Liver (tissue), 9 donors: Measurements from ENCODE around the gene RAVER2. TPM values are rescaled to one million over a fixed set of nuclear protein-coding genes. Genes with fewer than 3 reads are reported as not detected.

Experiments
- DNase-seq: peaks from one replicate; pipeline ENCODE4 v3.0.0-alpha.2; 2017; ENCODE audit warnings: low spot score
- H3K27ac ChIP-seq, 2 donors: one replicate each; pipeline ENCODE4 v1.7.0; 2013; ENCODE audit warnings: inconsistent platforms in 2 of 2, low read length in 2 of 2, control low read depth in 1 of 2, low read depth in 1 of 2, mild to moderate bottlenecking in 1 of 2
- H3K27me3 ChIP-seq, 4 donors: one replicate each; pipeline versions ENCODE4 v1.6.1 to v1.7.0; 2013; ENCODE audit warnings: low read length in 3 of 4, inconsistent platforms in 1 of 4, mild to moderate bottlenecking in 1 of 4, moderate library complexity in 1 of 4; ENCODE audit not compliant: control insufficient read depth in 4 of 4, insufficient read depth in 4 of 4
- H3K36me3 ChIP-seq, 4 donors: one replicate each; pipeline versions ENCODE4 v1.6.1 to v1.7.0; 2013; ENCODE audit warnings: low read length in 3 of 4, mild to moderate bottlenecking in 3 of 4, low read depth in 1 of 4, moderate library complexity in 1 of 4; ENCODE audit not compliant: control insufficient read depth in 4 of 4, insufficient read depth in 3 of 4
- H3K4me1 ChIP-seq, 4 donors: one replicate each; pipeline versions ENCODE4 v1.6.1 to v1.7.0; 2013; ENCODE audit warnings: low read length in 3 of 4, mild to moderate bottlenecking in 3 of 4, moderate library complexity in 1 of 4; ENCODE audit not compliant: control insufficient read depth in 4 of 4, insufficient read depth in 4 of 4
- H3K4me3 ChIP-seq, 3 donors: one replicate each; pipeline versions ENCODE4 v1.6.1 to v1.7.0; 2013; ENCODE audit warnings: low read length in 3 of 3, control low read depth in 1 of 3, low read depth in 1 of 3, mild to moderate bottlenecking in 1 of 3
- H3K9ac ChIP-seq, 2 donors: one replicate each; pipeline ENCODE4 v1.7.0; 2013; ENCODE audit warnings: low read length in 2 of 2, mild to moderate bottlenecking in 2 of 2, moderate library complexity in 2 of 2, control low read depth in 1 of 2, low read depth in 1 of 2
- H3K9me3 ChIP-seq, 4 donors: one replicate each; pipeline versions ENCODE4 v1.6.1 to v1.7.0; 2013; ENCODE audit warnings: low read length in 3 of 4; ENCODE audit not compliant: control insufficient read depth in 4 of 4
- CTCF ChIP-seq: fragments of 150-350 bp; IDR thresholded peaks from 2 replicates; pipeline ENCODE4 v1.5.1; 2017; ENCODE audit warnings: improper control_type of control experiment, low read depth, low read length; ENCODE audit not compliant: missing input control
- EGR1 ChIP-seq, 2 donors: IDR thresholded peaks; 2 replicates each; pipeline ENCODE4 v1.6.1; 2016 to 2018; ENCODE audit warnings: antibody characterized with exemption in 2 of 2, low read depth in 2 of 2
- FOXA1 ChIP-seq: IDR thresholded peaks from 2 replicates; pipeline ENCODE4 v1.6.1; 2016; ENCODE audit warnings: antibody characterized with exemption
- FOXA2 ChIP-seq: IDR thresholded peaks from 2 replicates; pipeline ENCODE4 v1.6.1; 2016; ENCODE audit warnings: antibody characterized with exemption
- GABPA ChIP-seq, 2 donors: IDR thresholded peaks in 1 of 2; conservative IDR thresholded peaks in 1 of 2; 2 replicates each; pipeline ENCODE4 v1.6.1; 2016; ENCODE audit warnings: antibody characterized with exemption in 2 of 2, mild to moderate bottlenecking in 1 of 2, moderate library complexity in 1 of 2
- HNF4A ChIP-seq, 2 donors: conservative IDR thresholded peaks; 2 replicates each; pipeline ENCODE4 v1.6.1; 2016; ENCODE audit warnings: antibody characterized with exemption in 2 of 2, mild to moderate bottlenecking in 2 of 2
- HNF4G ChIP-seq: IDR thresholded peaks from 2 replicates; pipeline ENCODE4 v1.6.1; 2016; ENCODE audit warnings: antibody characterized with exemption
- JUND ChIP-seq, 2 donors: IDR thresholded peaks; 2 replicates each; pipeline ENCODE4 v1.6.1; 2016; ENCODE audit warnings: antibody characterized with exemption in 2 of 2
- NR2F2 ChIP-seq: IDR thresholded peaks from 2 replicates; pipeline ENCODE4 v1.6.1; 2016; ENCODE audit warnings: antibody characterized with exemption
- RAD21 ChIP-seq, 2 donors: IDR thresholded peaks; 2 replicates each; pipeline ENCODE4 v1.6.1; 2016; ENCODE audit warnings: antibody characterized with exemption in 2 of 2, mild to moderate bottlenecking in 2 of 2
- REST ChIP-seq: IDR thresholded peaks from 2 replicates; pipeline ENCODE4 v1.6.1; 2016; ENCODE audit warnings: antibody characterized with exemption, mild to moderate bottlenecking
- RXRA ChIP-seq, 2 donors: IDR thresholded peaks; 2 replicates each; pipeline ENCODE4 v1.6.1; 2017 to 2018; ENCODE audit warnings: antibody characterized with exemption in 2 of 2, mild to moderate bottlenecking in 1 of 2
- SP1 ChIP-seq: IDR thresholded peaks from 2 replicates; pipeline ENCODE4 v1.6.1; 2018; ENCODE audit warnings: antibody characterized with exemption, mild to moderate bottlenecking
- TAF1 ChIP-seq: conservative IDR thresholded peaks from 2 replicates; pipeline ENCODE4 v1.6.1; 2016; ENCODE audit warnings: antibody characterized with exemption, mild to moderate bottlenecking
- YY1 ChIP-seq: IDR thresholded peaks from 2 replicates; pipeline ENCODE4 v1.6.1; 2016; ENCODE audit warnings: antibody characterized with exemption, mild to moderate bottlenecking
- WGBS: extraction: QIAGEN DNeasy Blood & Tissue Kit; methylation state at CpG from one replicate; pipeline ENCODE4 v1.1.7; 2013; 5-methylcytosine and 5-hydroxymethylcytosine counted together
- polyA plus RNA-seq, 2 donors: library from polyadenylated mRNA; stranded (reverse) in 1 of 2; unstranded in 1 of 2; fragments of 200-250 nt in 1 of 2; fragments of >200 nt in 1 of 2; fragmentation: Nextera tagmentation in 1 of 2; extraction: Ambion mirVana in 1 of 2; gene quantifications; one replicate each; pipeline versions ENCODE4 v1.2.1 to v1.2.3, GENCODE V29; 2013 to 2015
- total RNA-seq, 2 donors: library from RNA; depleted of rRNA; stranded (reverse); fragments of >200 nt; gene quantifications; one replicate each; pipeline ENCODE4 v1.2.3, GENCODE V29; 2014
- TF ChIP-seq, protein P1 (sequence below): IDR thresholded peaks from 2 replicates; pipeline ENCODE4 v1.6.1; 2016; ENCODE audit warnings: antibody characterized with exemption
- TF ChIP-seq, protein P2 (sequence below): IDR thresholded peaks from 2 replicates; pipeline ENCODE4 v1.6.1; 2016; ENCODE audit warnings: antibody characterized with exemption
- TF ChIP-seq, protein P3 (sequence below): IDR thresholded peaks from 2 replicates; pipeline ENCODE4 v1.6.1; 2016; ENCODE audit warnings: antibody characterized with exemption
- donor health status: healthy.
- donor health status: healthy.
- donor health status: healthy.
- donor health status: healthy.
- donor health status: healthy.

RAVER2 gene
- total and polyA plus RNA-seq, 4 donors = 0.40 to 6.7 (median 0.96) TPM

DNA sequence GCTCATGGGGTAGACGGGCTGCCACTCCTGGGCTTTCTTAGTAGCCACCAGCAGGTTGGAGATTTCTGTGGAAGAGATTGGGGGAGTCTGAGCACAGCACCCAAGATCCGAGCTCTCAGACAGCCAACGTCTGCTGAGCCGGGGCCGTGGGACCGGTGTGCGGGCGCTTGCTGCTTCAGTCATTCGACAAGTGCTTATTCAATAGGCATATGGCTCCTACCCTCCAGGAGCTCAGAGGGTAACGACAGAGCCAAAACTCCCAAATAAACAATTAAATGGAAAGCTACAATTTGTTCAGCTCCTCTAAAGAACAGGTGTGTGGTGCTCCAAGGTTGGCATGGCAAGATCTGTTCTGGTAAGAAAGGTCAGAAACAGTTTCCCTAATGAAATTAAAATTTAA is 106.0 kb downstream of the RAVER2 start:
- no peak for DNase-seq
- no peak overlapping the region for H3K9ac ChIP-seq
- peaks cover 3 to 60% (median 39%) of the 10 kb centered on the region in 4 donors for H3K36me3 ChIP-seq
- no peak overlapping the region for H3K4me3 ChIP-seq
- no peaks in the 10 kb centered on the region for H3K27me3 ChIP-seq
- TF ChIP-seq RXRA (IDR thresholded peaks at IDR 0.05) (no peak), HNF4G (no peak), GABPA (IDR thresholded peaks at IDR 0.05 in 1 of 2, conservative IDR thresholded peaks at IDR 0.05 in 1 of 2) (no peak)
- TF ChIP-seq, protein P1, sequence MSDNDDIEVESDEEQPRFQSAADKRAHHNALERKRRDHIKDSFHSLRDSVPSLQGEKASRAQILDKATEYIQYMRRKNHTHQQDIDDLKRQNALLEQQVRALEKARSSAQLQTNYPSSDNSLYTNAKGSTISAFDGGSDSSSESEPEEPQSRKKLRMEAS = no peak
- H3K27ac ChIP-seq = no peak overlapping the region
- 97% methylated on average over 10 of the region's 10 CpGs for WGBS
- H3K9me3 ChIP-seq = no peaks in the 10 kb centered on the region
- H3K4me1 ChIP-seq = peaks cover 0 to 8% (median 4%) of the 10 kb centered on the region in 4 donors

DNA sequence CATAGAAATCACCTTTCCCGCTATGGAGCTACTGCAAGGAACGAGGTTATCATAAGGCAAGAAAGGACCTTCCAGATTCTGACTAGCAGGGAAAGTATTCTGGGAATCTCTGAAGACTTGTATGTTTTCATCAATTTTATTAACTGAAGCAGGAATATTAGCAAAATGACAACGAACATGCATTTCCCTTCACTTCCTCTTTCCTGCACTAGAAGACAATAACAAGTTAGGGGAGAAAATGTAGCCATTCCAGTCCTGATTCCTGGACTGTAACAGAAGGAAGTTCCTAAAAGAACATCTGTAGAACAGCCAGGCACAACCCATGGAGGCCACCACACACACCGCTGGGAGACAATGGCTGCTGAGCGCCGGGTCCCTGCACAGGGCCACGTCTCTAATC is 106.8 kb downstream of the RAVER2 start:
- no peak for TF ChIP-seq HNF4A (conservative IDR thresholded peaks at IDR 0.05)
- no peak for TF ChIP-seq YY1
- TF ChIP-seq FOXA2 = no peak
- TF ChIP-seq, protein P2, sequence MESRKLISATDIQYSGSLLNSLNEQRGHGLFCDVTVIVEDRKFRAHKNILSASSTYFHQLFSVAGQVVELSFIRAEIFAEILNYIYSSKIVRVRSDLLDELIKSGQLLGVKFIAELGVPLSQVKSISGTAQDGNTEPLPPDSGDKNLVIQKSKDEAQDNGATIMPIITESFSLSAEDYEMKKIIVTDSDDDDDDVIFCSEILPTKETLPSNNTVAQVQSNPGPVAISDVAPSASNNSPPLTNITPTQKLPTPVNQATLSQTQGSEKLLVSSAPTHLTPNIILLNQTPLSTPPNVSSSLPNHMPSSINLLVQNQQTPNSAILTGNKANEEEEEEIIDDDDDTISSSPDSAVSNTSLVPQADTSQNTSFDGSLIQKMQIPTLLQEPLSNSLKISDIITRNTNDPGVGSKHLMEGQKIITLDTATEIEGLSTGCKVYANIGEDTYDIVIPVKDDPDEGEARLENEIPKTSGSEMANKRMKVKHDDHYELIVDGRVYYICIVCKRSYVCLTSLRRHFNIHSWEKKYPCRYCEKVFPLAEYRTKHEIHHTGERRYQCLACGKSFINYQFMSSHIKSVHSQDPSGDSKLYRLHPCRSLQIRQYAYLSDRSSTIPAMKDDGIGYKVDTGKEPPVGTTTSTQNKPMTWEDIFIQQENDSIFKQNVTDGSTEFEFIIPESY = no peak
- no peak for TF ChIP-seq HNF4G
- TF ChIP-seq JUND (IDR thresholded peaks at IDR 0.05) = no peak
- no peak for TF ChIP-seq NR2F2
- no peak for TF ChIP-seq RAD21 (IDR thresholded peaks at IDR 0.05)
- no peak for TF ChIP-seq REST
- TF ChIP-seq SP1 = no peak
- TF ChIP-seq, protein P3, sequence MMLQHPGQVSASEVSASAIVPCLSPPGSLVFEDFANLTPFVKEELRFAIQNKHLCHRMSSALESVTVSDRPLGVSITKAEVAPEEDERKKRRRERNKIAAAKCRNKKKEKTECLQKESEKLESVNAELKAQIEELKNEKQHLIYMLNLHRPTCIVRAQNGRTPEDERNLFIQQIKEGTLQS = no peak
- no peak for TF ChIP-seq CTCF
- TF ChIP-seq GABPA (IDR thresholded peaks at IDR 0.05 in 1 of 2, conservative IDR thresholded peaks at IDR 0.05 in 1 of 2) = no peak
- TF ChIP-seq, protein P1 = no peak
- TF ChIP-seq FOXA1 = no peak
- no peak for TF ChIP-seq EGR1 (IDR thresholded peaks at IDR 0.05; ENCODE audit: low read depth in 2 of 2)
- no peak for TF ChIP-seq TAF1
- TF ChIP-seq RXRA (IDR thresholded peaks at IDR 0.05) = no peak
- DNase-seq = no peak
- H3K27ac ChIP-seq = no peak overlapping the region
- H3K4me3 ChIP-seq = no peak overlapping the region
- no peaks in the 10 kb centered on the region for H3K27me3 ChIP-seq
- H3K4me1 ChIP-seq = peaks cover 0 to 8% (median 3%) of the 10 kb centered on the region in 4 donors
- peaks cover 1 to 53% (median 37%) of the 10 kb centered on the region in 4 donors for H3K36me3 ChIP-seq
- no peak overlapping the region for H3K9ac ChIP-seq
- WGBS = 83% methylated on average over 7 of the region's 7 CpGs
- no peaks in the 10 kb centered on the region for H3K9me3 ChIP-seq
